Smooth muscle cell (in vitro differentiated cells): ENCODE data around the gene MGAT2. TPM values are rescaled to one million over a fixed set of nuclear protein-coding genes. Genes with fewer than 3 reads are reported as not detected.

Experiments used
- DNase-seq: peaks from one replicate; lab custom pipeline; 2025; ENCODE audit not compliant: unreplicated experiment; lab: John Stamatoyannopoulos, UW
- H2AFZ ChIP-seq: fragments of 200-600 bp; sonication (generic); 2 replicates; pipeline ENCODE4 v1.6.0; 2016; ENCODE audit warnings: antibody characterized with exemption, low read depth, mild to moderate bottlenecking
- H3F3A ChIP-seq: fragments of 200-600 bp; sonication (generic); 2 replicates; pipeline ENCODE4 v1.6.0; 2017; ENCODE audit warnings: antibody characterized with exemption, low read depth
- H3K27ac ChIP-seq: fragments of 200-600 bp; sonication (generic); 2 replicates; pipeline ENCODE4 v1.5.1; 2016; ENCODE audit warnings: low read depth, mild to moderate bottlenecking
- H3K27me3 ChIP-seq: fragments of 200-600 bp; sonication (generic); 2 replicates; pipeline ENCODE4 v1.6.1; 2016; ENCODE audit warnings: low read depth, mild to moderate bottlenecking
- H3K36me3 ChIP-seq: fragments of 200-600 bp; sonication (generic); 2 replicates; pipeline ENCODE4 v1.5.1; 2016; ENCODE audit warnings: low read depth
- H3K4me1 ChIP-seq: fragments of 200-600 bp; sonication (generic); 2 replicates; pipeline ENCODE4 v1.5.1; 2016; ENCODE audit warnings: low read depth
- H3K4me2 ChIP-seq: fragments of 200-600 bp; sonication (generic); 2 replicates; pipeline ENCODE4 v1.6.0; 2016; ENCODE audit warnings: mild to moderate bottlenecking
- H3K4me3 ChIP-seq: fragments of 200-600 bp; sonication (generic); 2 replicates; pipeline ENCODE4 v1.5.1; 2016; ENCODE audit warnings: mild to moderate bottlenecking
- H3K79me2 ChIP-seq: fragments of 200-600 bp; sonication (generic); 2 replicates; pipeline ENCODE4 v1.6.0; 2016; ENCODE audit warnings: low read depth, mild to moderate bottlenecking
- H3K9ac ChIP-seq: fragments of 200-600 bp; sonication (generic); 2 replicates; pipeline ENCODE4 v1.6.0; 2016; ENCODE audit warnings: low read depth
- H3K9me3 ChIP-seq: fragments of 200-600 bp; sonication (generic); replicated peaks from 2 replicates; pipeline ENCODE4 v1.5.1; 2016; ENCODE audit warnings: low read depth
- H4K20me1 ChIP-seq: fragments of 200-600 bp; sonication (generic); 2 replicates; pipeline ENCODE4 v1.6.0; 2016; ENCODE audit warnings: low read depth
- CTCF ChIP-seq: fragments of 200-600 bp; sonication (generic); IDR thresholded peaks from 2 replicates; pipeline ENCODE4 v1.5.1; 2017; ENCODE audit warnings: borderline replicate concordance, mild to moderate bottlenecking, antibody characterized with exemption; ENCODE audit not compliant: insufficient read depth, poor library complexity, severe bottlenecking
- WGBS: methylation state at CpG from one replicate; pipeline ENCODE4 v1.1.7; 2016; ENCODE audit warnings: low lambda C conversion rate; 5-methylcytosine and 5-hydroxymethylcytosine counted together
- polyA plus RNA-seq: library from polyadenylated mRNA; unstranded; fragments of >200 nt; fragmentation: Nextera tagmentation; extraction: Ambion mirVana; gene quantifications from 2 replicates; pipeline ENCODE4 v1.2.1, GENCODE V29; 2016
- total RNA-seq: library from RNA; depleted of rRNA; stranded (reverse); fragments of >200 nt; gene quantifications from 2 replicates; pipeline ENCODE4 v1.2.3, GENCODE V29; 2014

The MGAT2 gene
- total and polyA plus RNA-seq, 2 experiments from 2014 or later: 41.0 to 50.9 TPM

- Histone ChIP-seq H3K4me3 (peak overlapping the region; percentile 91), H3F3A (peaks cover 23% of the 10 kb centered on the region), H3K9me3 (no peaks in the 10 kb centered on the region), H3K79me2 (peaks cover 63% of the 10 kb centered on the region), H3K9ac (peak overlapping the region; percentile 95), H4K20me1 (peaks cover 58% of the 10 kb centered on the region), H3K4me1 (peaks cover 36% of the 10 kb centered on the region), H2AFZ (peak overlapping the region; percentile 76), H3K27ac (peak overlapping the region; percentile 96), H3K36me3 (no peaks in the 10 kb centered on the region), H3K4me2 (peak overlapping the region; percentile 98), H3K27me3 (no peaks in the 10 kb centered on the region)
- WGBS: 8% methylated on average over 30 of the region's 65 CpGs
- DNase-seq: no peak
- TF ChIP-seq CTCF: no peak
These were observed 699 bp downstream of the MGAT2 start for GRCh38 chr14:49621114-49621881.

GRCh38 chr14:49622022-49622607 is 1.5 kb downstream of the MGAT2 start:
- WGBS: 72% methylated on average over 3 of the region's 3 CpGs
- peaks cover 36% of the 10 kb centered on the region for H3K4me1 ChIP-seq
- H3F3A ChIP-seq: peaks cover 23% of the 10 kb centered on the region
- peaks cover 2% of the 10 kb centered on the region for H3K36me3 ChIP-seq
- TF ChIP-seq CTCF: no peak
- H3K27ac ChIP-seq: no peak overlapping the region
- H4K20me1 ChIP-seq: peaks cover 54% of the 10 kb centered on the region
- H3K27me3 ChIP-seq: no peaks in the 10 kb centered on the region
- peaks cover 63% of the 10 kb centered on the region for H3K79me2 ChIP-seq
- no peaks in the 10 kb centered on the region for H3K9me3 ChIP-seq
- H3K4me3 ChIP-seq: peak overlapping the region; percentile 91
- no peak overlapping the region for H2AFZ ChIP-seq
- H3K9ac ChIP-seq: peak overlapping the region; percentile 40
- H3K4me2 ChIP-seq: peak overlapping the region; percentile 98
- DNase-seq: no peak

- H3K4me3 ChIP-seq: peak overlapping the region; percentile 91
These were observed 2.8 kb downstream of the MGAT2 start for GRCh38 chr14:49623387-49623786.

More at GRCh38 chr14:49623387-49623786, 2.8 kb downstream of the MGAT2 start:
- 61% methylated on average over 3 of the region's 3 CpGs for WGBS
- Histone ChIP-seq H3K27ac (no peak overlapping the region), H2AFZ (no peak overlapping the region), H3K36me3 (peaks cover 5% of the 10 kb centered on the region), H4K20me1 (peaks cover 50% of the 10 kb centered on the region), H3K27me3 (no peaks in the 10 kb centered on the region), H3K4me1 (peaks cover 34% of the 10 kb centered on the region), H3K79me2 (peaks cover 62% of the 10 kb centered on the region), H3K9me3 (no peaks in the 10 kb centered on the region), H3K9ac (no peak overlapping the region), H3K4me2 (peak overlapping the region; percentile 98), H3F3A (peaks cover 19% of the 10 kb centered on the region)
- DNase-seq: no peak
- TF ChIP-seq CTCF: no peak
